LHCN-M2 (cell line): ENCODE results near the gene TMEM131L. TPM values are rescaled to one million over a fixed set of nuclear protein-coding genes. Genes with fewer than 3 reads are reported as not detected.
"Not testable (repeated sequence)": the region's sequence is repeated elsewhere in the genome, so short reads cannot be mapped to it uniquely, and the experiment has no call there.

Source experiments
- DNase-seq: peaks from one replicate; pipeline ENCODE4 v3.0.0-alpha.2; 2012; ENCODE audit warnings: low read depth
- total RNA-seq: library from RNA; depleted of rRNA; stranded (reverse); fragments of >200 nt; gene quantifications from 2 replicates; pipeline ENCODE4 v1.2.3, GENCODE V29; 2014

TMEM131L gene
- total RNA-seq, 1 experiment from 2014 or later, result 7.2 TPM

DNA sequence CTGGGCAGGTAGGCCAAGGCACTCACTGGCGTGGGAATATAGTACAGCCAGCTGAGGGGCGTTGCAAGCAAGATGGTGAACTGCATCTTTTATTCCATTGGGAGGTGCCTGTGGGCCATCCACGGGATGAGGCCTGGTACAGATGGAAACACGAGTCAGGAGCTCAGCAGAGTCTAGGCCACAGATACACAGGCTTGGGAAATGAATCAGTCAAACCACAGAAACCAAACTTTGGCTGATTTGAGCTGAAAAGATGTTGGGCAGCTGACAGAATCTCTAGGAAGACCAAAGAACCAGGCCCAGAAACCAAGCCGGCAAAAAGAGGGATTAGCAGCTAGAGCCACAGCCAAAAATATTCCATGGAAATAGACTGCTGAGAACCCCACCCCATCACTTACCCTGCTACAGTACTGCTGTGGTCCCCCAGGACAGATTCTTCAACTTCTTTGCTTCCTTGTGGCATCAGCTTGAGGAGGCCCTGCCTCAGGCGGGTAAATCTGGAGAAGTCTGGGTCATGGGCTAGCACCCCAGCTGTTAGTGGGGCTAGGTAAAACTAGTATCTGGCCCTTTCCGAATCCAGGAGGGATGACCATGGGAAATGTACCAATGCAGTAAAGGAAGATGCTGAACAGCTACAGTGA lies 75.4 kb downstream of the TMEM131L start:
- DNase-seq, result peak; percentile 98

DNA sequence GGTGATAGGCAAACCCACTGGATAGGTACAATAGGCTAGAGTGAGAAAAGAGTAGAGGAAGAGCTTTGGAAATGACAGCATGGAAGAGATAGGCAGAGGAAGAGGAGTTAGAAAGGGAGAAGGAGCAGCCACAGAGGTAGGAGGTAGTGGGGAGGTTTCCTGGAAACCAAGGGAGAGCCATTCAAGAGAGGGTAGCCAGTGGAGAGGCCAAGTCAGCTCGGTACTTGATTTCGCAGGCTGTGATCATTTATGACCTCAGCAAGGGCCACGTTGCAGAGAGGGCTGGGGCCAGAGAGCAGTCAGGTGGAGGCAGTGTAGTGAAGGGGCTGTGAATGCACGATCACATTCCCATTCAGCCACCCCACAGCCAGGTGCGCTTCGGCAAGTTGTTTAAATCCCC lies 76.0 kb downstream of the TMEM131L start:
- no peak for DNase-seq

DNA sequence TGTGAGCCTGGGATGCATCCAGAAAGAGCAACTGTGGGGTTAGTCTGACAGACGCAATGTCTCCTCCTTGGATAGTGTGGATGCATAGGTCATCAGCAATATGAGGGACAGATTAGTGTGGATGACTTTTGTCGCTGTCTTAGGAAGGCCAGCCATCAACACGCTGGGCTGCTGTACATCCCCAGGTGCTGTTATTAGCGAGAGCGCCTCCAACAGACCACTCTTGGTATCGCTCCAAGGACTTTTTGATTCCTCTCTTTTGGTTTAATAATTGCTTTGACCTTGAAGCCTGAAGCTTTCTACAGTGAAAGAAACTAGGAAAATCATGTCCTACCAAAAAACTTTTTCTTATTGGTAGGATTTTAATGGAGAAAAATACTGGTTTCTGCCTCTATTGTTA lies 76.7 kb downstream of the TMEM131L start:
- DNase-seq, result no peak

DNA sequence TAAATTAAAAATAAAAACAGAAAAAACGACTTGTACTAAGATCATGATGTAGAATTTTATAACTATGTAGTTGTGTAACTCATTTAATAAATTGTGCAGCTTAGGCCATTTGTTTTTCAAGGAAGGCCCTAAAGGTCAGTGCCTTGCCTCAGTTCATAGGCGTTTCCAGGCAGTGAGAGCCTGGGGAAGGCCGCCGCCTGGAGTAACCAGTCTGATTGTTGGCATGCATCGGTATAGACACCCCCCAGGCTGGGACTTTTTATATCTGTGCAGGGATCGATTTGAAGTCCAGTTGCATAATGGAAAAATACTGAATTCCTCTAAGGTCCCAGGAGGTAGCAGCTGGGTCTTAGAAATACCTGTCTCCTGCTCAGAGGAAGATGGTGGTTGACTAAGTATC lies 77.2 kb downstream of the TMEM131L start:
- DNase-seq, result no peak

DNA sequence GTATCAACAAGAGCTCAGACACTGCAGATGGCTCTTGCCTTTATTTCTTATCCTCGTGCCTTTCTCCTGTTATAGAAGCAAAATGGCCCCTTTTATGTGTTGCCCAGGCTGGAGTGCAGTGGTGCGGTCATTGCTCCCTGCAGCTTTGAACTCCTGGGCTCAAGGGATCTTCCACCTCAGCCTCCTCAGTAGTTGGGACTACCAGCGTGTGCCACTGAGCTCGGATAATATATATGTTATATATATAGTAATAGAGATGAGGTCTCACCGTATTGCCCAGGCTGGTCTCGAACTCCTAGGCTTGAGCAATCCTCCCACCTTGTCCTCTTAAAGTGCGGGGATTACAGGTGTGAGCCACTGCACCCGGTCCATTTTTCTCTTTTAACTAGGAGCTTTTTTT lies 79.7 kb downstream of the TMEM131L start:
- DNase-seq, result no peak

DNA sequence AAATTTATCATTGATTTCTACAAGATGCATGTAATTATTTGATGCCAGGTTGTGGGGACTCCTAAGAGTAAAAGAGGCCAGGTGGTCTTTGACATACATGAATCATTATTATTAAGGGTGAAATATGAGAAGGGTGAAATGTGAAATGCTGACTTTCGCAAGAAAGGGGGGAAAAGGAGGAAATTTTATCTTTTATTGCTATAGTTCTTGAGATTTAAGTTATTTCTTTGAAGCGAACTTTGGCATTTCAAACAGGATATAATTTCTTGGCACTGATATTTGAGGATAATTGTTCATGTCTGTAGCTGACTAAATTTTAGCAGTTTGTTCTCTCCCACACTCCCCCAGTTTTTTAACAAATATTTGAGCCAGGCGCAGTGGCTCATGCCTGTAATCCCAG lies 80.1 kb downstream of the TMEM131L start:
- DNase-seq, result no peak

DNA sequence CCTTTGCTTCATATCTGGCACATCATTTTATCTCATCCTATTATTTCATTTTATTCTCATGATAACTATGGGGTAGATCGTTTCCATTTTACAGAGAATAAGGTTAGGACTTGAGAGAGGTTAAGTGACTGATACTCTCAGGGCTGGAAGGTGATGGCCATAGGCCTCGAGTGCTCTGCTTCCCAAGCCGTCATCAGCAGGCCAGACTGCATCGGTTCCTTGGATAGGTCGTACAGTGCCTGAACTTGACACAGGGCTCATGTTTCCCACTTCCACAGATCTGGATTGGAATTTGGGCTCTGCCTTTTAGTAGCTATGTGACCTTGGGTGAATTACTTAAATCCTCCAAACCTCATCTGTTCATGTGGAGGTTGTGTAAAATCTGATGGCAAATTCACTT lies 81.4 kb downstream of the TMEM131L start:
- DNase-seq, result no peak

DNA sequence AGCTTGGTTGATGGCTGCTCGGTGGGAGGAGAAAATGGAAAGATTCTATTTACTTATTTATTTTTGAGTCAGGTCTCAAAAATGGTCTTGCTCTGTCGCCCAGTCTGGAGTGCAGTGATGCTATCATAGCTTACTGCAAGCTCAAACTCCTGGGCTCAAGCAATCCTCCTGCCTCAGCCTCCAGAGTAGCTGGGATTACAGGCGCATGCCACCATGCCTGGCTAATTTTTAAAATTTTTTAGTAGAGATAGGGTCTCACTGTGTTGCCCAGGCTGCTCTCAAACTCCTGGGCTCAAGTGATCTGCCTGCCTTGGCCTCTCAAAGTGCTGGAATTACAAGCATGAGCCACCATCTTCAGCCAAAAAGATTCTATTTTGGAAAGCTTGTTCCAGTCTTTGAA lies 82.7 kb downstream of the TMEM131L start:
- DNase-seq, result not testable (repeated sequence)

DNA sequence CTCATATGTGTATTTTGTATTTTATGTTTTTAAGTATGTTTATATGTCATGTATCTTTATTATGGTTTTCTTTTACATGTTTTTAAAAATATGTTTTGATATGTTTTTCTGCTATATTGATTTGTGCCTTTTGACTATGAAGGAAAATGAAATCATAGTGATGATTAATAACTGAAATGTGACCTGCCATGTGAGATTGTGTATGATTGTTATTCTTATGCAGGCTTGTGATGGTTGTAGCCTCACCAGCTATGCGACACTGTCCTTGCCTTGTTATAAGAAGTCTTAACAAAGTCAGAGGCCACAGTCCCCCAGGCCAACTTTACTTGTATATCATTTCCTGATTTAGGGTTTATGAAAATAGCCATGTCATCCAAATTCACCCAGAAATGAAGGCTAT lies 83.2 kb downstream of the TMEM131L start:
- no peak for DNase-seq

DNA sequence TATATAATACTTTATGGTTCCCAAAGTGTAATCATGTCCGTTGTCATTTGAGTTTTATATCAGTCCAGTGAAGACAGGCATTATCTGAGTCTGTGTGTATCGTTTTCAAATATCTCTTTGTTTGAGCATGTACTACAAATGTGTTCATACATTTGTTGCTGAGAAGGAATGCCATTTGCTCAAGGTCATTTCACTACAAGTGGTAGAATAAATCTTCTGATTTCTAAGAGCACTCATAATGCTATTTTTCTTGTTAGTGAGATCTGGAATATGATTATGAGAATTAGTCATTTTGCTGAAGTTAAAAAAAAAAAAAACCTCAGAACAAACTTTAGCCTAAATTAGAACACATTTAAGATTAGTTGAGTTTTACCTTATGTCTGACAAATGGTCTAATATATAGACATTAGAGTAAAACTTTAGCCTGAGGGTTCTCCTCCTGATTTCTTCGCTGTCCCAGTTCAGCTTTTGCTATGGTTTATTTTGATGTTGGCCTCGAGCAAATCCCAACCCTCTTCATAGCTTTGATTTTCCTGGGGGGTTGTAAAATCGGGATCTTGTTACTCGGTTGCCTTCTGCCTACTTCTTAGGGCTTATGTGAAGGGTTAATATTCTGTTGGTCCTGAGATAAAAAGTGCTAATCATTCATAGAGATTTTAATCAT lies 87.1 kb downstream of the TMEM131L start:
- DNase-seq, result no peak

DNA sequence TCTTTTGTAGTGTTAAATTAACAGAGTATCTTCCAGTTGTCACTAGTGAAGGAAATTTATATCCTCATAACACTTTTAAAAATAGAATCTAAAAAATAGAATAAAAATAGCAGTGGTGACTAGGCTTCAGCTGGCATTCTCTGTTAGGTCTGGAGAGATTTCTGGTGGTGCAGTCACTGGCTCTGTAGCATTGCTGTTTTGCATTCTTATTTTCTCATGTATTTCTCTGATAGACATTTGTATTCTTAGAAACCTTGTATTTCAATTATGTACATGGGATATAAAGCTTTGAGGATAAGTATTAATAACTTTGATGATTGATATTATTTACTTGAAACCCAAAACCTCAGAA lies 87.6 kb downstream of the TMEM131L start:
- DNase-seq, result peak; percentile 19

DNA sequence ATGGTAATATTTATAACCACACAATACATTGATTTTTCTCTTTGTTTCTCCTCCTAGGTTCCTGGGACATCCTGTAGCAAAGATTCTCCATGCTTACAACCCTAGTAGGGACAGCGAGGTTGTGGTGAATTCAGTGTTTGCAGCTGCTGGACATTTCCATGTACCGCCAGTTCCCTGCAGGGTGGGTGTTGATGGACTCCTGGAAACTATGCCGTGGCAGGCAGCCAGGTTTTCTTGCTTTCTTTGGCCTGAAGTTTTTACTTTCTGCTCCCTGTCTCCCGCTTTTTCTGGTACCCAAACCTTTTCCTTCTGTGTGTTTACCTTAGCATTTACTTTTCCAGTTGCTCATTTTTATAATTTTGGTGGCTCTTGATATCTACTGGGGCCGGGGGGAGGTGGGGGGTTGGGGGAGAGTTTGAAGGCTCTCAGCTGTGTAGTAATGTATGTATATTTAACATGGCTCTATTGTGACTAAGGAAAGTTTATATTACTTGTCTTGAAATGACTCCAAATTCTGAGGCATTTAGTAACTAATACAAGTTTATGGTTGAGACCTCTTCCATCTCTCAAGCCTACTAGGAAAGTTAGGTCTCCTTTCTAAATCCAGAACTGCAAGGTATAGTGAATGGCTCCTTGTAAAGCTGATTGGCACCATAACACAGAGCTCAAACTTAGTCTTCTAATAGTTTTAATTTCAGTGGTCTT lies 89.7 kb downstream of the TMEM131L start:
- DNase-seq, result peak; percentile 86

DNA sequence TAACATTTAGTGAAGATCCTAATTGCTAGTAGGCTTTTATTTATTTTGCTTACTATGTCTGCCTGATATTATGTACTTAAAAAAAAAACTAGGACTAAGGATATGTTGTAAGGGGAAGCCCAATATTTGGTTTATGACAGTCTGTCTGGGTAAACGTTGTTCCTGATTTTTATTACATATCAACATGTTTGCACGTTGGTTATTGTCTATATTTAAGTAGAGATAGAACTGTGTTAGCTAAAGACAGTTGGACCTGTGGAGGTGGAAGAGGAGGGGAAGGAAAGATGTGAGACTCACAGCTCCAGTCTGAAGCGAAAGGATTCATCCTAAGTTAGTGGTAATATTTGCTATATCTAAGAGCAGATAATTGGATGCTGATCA lies 90.3 kb downstream of the TMEM131L start:
- DNase-seq, result no peak

DNA sequence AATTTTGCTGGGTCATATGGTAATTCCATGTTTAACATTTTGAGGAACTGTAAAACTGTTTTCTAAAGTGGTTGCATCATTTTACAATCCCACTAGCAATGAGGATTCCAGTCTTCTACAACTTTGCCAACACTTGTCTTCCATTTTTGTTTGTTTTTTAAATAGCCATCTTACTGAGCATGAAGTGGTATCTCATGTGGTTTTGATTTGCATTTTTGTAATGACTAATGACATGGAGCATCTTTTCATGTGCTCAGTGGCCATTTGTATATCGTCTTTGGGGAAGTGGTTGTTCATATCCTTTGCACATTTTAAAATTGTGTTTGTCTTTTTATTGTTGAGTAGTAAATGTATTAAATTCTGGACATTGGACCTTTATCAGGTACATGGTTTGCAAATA lies 94.7 kb downstream of the TMEM131L start:
- no peak for DNase-seq

DNA sequence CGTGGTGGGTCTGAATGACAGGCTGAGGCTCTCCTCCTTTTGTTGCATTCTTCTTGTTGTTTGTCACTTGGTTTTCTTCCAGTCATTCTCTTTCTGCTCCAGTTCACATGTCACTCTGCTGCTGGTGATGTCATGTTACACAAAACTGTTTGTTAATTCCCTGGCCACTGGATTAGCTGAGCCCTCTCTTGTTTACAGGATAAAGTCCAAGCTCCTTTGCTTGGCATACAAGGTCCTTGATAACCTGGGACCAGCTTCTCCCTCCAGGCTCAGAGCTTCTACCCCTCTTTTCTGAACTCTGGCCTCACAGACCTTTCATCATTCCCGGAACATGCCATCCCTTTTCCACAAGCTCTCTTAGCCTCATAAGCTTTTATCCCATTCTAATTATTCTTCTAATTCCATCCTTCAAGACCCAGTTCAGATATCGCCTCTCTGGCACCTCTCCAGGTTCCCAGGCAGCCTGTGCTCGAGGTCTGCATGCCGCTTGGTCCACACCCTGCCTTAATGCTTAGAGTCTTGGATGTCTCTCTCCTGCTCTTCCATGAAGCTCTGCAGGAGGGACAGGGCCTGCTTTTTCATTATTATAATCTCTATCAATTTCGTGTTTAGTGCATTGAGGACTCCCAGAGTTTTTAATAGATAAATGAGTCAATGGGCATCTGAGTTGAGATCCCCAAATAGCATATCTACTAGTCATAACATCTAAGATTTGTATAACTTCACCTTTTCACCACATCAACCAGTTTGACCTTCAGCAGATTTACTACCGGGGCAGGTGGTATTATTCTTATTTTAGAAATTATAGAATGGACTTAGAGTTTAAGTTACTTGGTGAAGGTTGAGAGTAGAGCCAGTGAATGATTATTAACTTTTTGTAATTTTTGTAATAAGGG lies 98.7 kb downstream of the TMEM131L start:
- peak; percentile 23 for DNase-seq

DNA sequence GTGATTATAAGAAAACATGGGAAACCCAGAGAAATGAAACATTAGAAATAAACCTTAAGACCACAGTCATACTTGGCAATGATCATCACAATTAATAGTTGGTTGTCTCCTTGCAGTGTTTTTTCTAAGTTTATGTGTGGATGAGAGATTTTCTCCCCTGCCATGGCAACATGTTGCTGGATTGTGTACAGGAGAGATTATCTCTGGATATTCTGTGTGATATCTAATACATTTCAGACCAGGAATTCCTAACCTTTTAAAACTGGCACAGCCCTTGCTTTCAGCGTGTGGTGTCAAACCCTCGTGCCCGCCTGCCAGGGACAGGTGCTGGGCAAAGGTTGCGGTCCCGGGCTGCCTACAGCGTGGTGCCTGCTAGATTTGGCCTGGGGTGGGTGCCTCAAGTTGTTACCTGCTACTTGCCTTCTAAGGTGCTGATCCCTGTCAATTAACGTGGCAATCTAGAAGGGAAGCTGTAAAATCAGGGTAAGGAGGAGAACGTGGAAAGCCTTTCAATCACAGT lies 100.5 kb downstream of the TMEM131L start:
- no peak for DNase-seq

DNA sequence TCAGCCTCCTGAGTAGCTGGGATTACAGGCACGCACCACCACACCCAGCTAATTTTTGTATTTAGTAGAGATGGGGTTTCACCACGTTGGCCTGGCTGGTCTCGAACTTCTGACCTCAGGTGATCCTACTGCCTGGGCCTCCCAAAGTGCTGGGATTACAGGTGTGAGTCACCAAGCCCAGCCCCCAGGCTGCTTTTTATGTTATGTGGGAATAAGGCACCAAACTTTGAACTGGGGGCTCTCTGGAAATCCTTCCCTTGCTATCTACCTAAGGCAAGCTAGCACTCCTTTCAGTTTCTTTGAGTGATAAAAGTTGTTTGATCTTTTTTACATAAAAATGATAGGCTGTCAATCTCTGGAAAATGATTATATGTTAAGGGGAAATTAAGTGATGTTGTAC lies 101.5 kb downstream of the TMEM131L start:
- not testable (repeated sequence) for DNase-seq

DNA sequence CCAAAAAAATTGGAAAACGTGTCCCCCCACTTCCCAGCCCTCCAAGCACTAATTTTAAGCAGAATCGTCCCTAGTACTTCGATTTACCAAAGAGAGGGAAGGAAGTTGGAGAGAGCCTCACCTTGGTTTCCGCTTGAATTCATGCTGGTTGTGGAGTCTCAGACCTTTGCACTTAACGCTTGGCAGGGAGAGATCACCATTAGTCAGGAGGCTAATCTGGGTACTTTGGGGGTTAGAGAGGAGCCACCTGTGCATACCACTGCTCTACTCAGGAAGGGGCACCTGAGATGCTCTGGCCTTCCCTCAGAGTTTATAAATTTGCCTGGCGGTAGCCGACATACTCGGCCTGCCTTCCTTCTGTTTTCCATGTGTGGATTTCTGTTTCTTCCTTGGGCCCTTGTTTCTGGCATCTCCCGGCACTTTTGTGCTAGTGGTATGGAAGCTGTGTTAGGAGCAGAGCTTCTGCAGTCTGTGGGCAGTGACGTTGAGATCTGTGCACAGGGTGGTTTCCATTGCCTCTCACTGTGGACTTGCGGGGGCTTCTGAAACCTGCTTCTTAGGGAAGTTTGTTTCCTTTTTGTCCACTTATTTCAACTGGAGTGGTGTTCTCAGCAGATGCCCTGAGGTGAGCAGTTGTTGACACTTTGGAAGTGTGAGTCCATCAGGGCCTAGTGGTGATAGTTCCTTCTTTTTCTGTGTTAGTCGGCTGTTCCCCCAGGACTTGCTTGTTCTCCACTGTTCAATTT lies 104.2 kb downstream of the TMEM131L start:
- DNase-seq, result no peak

DNA sequence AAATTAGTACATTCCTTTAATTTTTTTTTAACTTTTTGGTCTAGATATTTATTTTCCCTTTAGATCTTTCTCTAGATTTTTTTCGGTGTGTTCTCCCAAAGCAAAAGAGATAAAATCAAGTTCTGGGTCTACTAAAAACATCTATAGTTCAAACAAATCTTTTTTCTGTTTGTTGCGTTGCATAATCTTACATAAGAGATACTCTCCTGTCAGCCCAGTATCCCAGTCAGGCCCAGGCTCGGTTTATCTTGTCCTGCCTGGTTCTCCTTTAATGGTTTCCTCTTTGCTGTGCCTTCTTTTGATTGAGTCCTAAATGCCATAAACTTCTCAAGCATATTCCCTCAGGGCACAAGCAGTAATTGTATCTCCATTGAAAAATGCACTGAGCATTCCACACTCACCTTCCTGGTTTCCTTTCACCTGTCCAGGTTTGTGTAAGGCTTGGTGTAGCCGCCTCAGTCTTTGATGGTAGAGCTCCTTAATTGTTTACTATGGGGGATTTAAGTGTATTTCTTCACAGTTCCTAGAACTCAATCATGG lies 104.9 kb downstream of the TMEM131L start:
- no peak for DNase-seq

DNA sequence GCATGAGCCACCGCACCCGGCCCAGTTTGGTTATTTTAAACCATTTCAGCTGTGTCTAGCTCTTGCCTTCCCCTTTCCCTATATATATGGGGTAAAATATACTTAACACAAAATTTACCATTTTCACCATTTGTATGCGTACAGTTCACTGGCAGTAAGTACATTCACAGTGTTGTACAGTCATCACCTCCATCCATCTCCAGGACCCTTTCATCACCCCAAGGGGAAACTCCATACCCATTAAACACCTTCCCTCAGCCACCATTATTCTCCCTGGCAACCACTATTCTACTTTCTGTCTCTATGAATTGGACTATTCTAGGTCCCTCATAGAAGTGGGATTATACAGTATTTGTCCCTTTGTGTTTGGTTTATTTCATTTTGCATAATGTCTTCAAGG lies 106.4 kb downstream of the TMEM131L start:
- no peak for DNase-seq

DNA sequence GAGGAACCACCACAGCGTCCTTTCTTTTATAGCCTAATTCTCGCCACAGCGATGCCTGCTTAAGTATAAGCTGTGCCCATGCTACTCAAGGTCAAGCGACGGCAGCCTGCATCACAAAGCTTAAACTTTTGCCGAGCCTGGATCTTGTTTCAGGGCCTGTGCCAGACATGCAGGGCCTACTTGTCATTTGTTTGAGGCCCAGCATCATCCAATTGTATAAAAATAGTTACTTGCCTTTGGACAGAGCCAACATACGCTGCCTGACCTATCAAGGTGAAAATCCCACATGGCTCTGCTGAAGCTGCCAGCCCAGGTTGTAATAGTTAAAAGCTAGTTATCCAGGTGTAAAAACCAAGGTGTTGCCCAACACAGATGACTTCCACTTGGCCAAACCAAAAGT lies 107.1 kb downstream of the TMEM131L start:
- DNase-seq, result no peak
